Endothelial cell of umbilical vein (primary cell): ENCODE data around the gene SCGB2A2. TPM values are rescaled to one million over a fixed set of nuclear protein-coding genes. Genes with fewer than 3 reads are reported as not detected.
A peak's percentile ranks its signal among the peaks of the same experiment; 100 is the strongest.

Source experiments
- BruUV-seq: library from RNA; stranded (reverse); fragments of 400-500 nt; replicated peaks from 2 replicates; lab custom pipeline; 2021; lab: Mats Ljungman, UMichigan
- CTCF ChIA-PET: fragments of 300-600, 350-600 bp; sonication (Branson Sonifier 250); formaldehyde crosslinking; loops from one replicate; lab custom pipeline; 2021; ENCODE audit warnings: antibody characterized with exemption, inconsistent platforms; lab: Charles Lee
- POLR2A ChIA-PET: fragments of 300-600, 350-600 bp; sonication (Branson Sonifier 250); formaldehyde crosslinking; loops from one replicate; lab custom pipeline; 2021; ENCODE audit warnings: antibody characterized with exemption, inconsistent platforms; lab: Charles Lee
- DNase-seq: peaks from one replicate; pipeline ENCODE4 v3.0.0-alpha.2; 2011; ENCODE audit warnings: low read depth, low spot score
- FAIRE-seq: peaks from 2 replicates; lab custom pipeline; 2011; peaks lifted over from hg19 to GRCh38; lab: Jason Lieb, UNC
- H2AFZ ChIP-seq: 2 replicates; pipeline ENCODE4 v1.6.0; 2012; ENCODE audit warnings: low read depth, low read length, control low read depth, inconsistent platforms
- H3K27ac ChIP-seq: 2 replicates; pipeline ENCODE4 v1.5.1; 2011; ENCODE audit warnings: low read depth, mild to moderate bottlenecking, control low read depth, low read length, moderate library complexity; ENCODE audit not compliant: insufficient read depth
- H3K27me3 ChIP-seq, 2 experiments: 2 replicates each; pipeline versions ENCODE4 v1.6.0 to v1.6.1; 2011; ENCODE audit warnings: low read length in 2 of 2, mixed read lengths in 1 of 2; ENCODE audit not compliant: control insufficient read depth in 2 of 2, insufficient read depth in 2 of 2
- H3K36me3 ChIP-seq, 2 experiments: 2 replicates in 1 of 2; 3 replicates in 1 of 2; pipeline ENCODE4 v1.5.1; 2011; ENCODE audit warnings: low read length in 2 of 2, mild to moderate bottlenecking in 1 of 2, moderate library complexity in 1 of 2; ENCODE audit not compliant: control insufficient read depth in 2 of 2, insufficient read depth in 2 of 2; ENCODE audit errors: extremely low read depth in 1 of 2
- H3K4me1 ChIP-seq: 3 replicates; pipeline ENCODE4 v1.5.1; 2011; ENCODE audit warnings: mild to moderate bottlenecking, low read length; ENCODE audit not compliant: control insufficient read depth, insufficient read depth; ENCODE audit errors: extremely low read depth
- H3K4me2 ChIP-seq: 2 replicates; pipeline ENCODE4 v1.6.1; 2011; ENCODE audit warnings: low read length, control low read depth, mixed read lengths; ENCODE audit not compliant: insufficient read depth
- H3K4me3 ChIP-seq, 3 experiments: fragments of 200-600 bp in 1 of 3; sonication (generic), shearing (Covaris generic) in 1 of 3; replicated peaks in 1 of 3; 2 replicates each; pipeline ENCODE4 v1.5.1; 2011 to 2016; ENCODE audit warnings: control low read depth in 3 of 3, low read length in 3 of 3, mild to moderate bottlenecking in 2 of 3, inconsistent platforms in 1 of 3, low read depth in 1 of 3, moderate library complexity in 1 of 3; ENCODE audit not compliant: insufficient read depth in 1 of 3
- H3K79me2 ChIP-seq: 2 replicates; pipeline ENCODE4 v1.6.0; 2012; ENCODE audit warnings: low read length, inconsistent platforms; ENCODE audit not compliant: control insufficient read depth, insufficient read depth
- H3K9ac ChIP-seq: replicated peaks from 2 replicates; pipeline ENCODE3; 2011; ENCODE audit warnings: low read length, control low read depth; ENCODE audit not compliant: insufficient read depth; ENCODE audit errors: extremely low read depth
- H3K9me1 ChIP-seq: replicated peaks from 3 replicates; pipeline ENCODE4 v1.6.0; 2011; ENCODE audit warnings: mild to moderate bottlenecking, low read length; ENCODE audit not compliant: control insufficient read depth, insufficient read depth; ENCODE audit errors: extremely low read depth
- H3K9me3 ChIP-seq: replicated peaks from 2 replicates; pipeline ENCODE4 v1.5.1; 2012; ENCODE audit warnings: low read length, inconsistent platforms; ENCODE audit not compliant: control insufficient read depth, insufficient read depth
- H4K20me1 ChIP-seq: replicated peaks from 2 replicates; pipeline ENCODE3; 2011; ENCODE audit warnings: mild to moderate bottlenecking, low read length; ENCODE audit not compliant: control insufficient read depth, insufficient read depth; ENCODE audit errors: extremely low read depth
- CTCF ChIP-seq, 2 donors: IDR thresholded peaks; 1 replicate in 1 of 2; 2 replicates in 1 of 2; pipeline ENCODE4 v1.5.1; 2011; ENCODE audit warnings: low read length in 2 of 2, mild to moderate bottlenecking in 2 of 2, moderate library complexity in 2 of 2, control low read depth in 1 of 2, inconsistent platforms in 1 of 2, low read depth in 1 of 2; ENCODE audit not compliant: insufficient read depth in 1 of 2; ENCODE audit errors: extremely low read depth in 1 of 2
- EZH2 ChIP-seq: IDR thresholded peaks from 2 replicates; pipeline ENCODE4 v1.6.1; 2012; ENCODE audit warnings: borderline replicate concordance, low read depth, mild to moderate bottlenecking, moderate library complexity, low read length, inconsistent platforms; ENCODE audit not compliant: severe bottlenecking
- FOS ChIP-seq: IDR thresholded peaks from 2 replicates; pipeline ENCODE4 v1.6.1; 2011; ENCODE audit warnings: mild to moderate bottlenecking, low read length, moderate library complexity, borderline replicate concordance; ENCODE audit not compliant: insufficient read depth
- JUN ChIP-seq: IDR thresholded peaks from 2 replicates; pipeline ENCODE4 v1.6.1; 2011; ENCODE audit warnings: borderline replicate concordance, low read depth; ENCODE audit not compliant: insufficient read length, insufficient read depth
- MAX ChIP-seq: IDR thresholded peaks from 2 replicates; pipeline ENCODE4 v1.6.1; 2011; ENCODE audit not compliant: insufficient read depth, insufficient read length
- MYC ChIP-seq: IDR thresholded peaks from one replicate; pipeline ENCODE4 v1.6.1; 2011; ENCODE audit warnings: mild to moderate bottlenecking, low read depth, low read length
- POLR2A ChIP-seq: IDR thresholded peaks from 2 replicates; pipeline ENCODE4 v1.6.1; 2012; ENCODE audit warnings: low read depth, mild to moderate bottlenecking, control low read depth, low read length
- POLR2AphosphoS5 ChIP-seq: IDR thresholded peaks from 2 replicates; pipeline ENCODE4 v1.6.1; 2012; ENCODE audit warnings: low read depth, mild to moderate bottlenecking, control low read depth, low read length, moderate library complexity; ENCODE audit not compliant: insufficient read depth
- dilution Hi-C: fragments of 300-500 bp; cut with MboI; formaldehyde crosslinking; loops from one replicate; pipeline ENCODE4 v1.15.0; 2019; ENCODE audit warnings: low sequenced_read_pairs; ENCODE audit not compliant: extremely low pct_ligation_motif_present
- intact Hi-C: fragments of 100-400 bp; cut with micrococcal nuclease; formaldehyde crosslinking; loops from one replicate; pipeline ENCODE4 v1.10.0; 2022
- polyA plus RNA-seq, 4 experiments: library from polyadenylated mRNA; depleted of rRNA in 3 of 4; stranded (reverse) in 3 of 4; unstranded in 1 of 4; fragments of >200 nt; gene quantifications; 2 replicates each; pipeline versions ENCODE4 v1.2.1 to v1.2.3, GENCODE V29; 2011 to 2012; ENCODE audit warnings: missing spikeins in 1 of 4
- total RNA-seq: library from RNA; stranded (reverse); gene quantifications from 2 replicates; pipeline ENCODE4 v1.2.3, GENCODE V29; 2021

SCGB2A2 gene
- total and polyA plus RNA-seq, 2 donors (not counting 3 experiments of a cell fraction or from before 2014, with no cell fraction given) = not detected

- dilution Hi-C loops (no loop called here), intact Hi-C loops (no loop called here)
- H3K4me3 ChIP-seq = no peak overlapping the region
- no peak overlapping the region for H3K9ac ChIP-seq
- BruUV-seq = no TSS peak
- ChIA-PET POLR2A (no interaction called here), CTCF (interaction anchor here (0.9 to 1.2 kb wide), 5 partner anchors 19 to 237 kb away, joined by 3 to 4 read pairs (median 3); no protein-coding TSS in a partner anchor)
- DNase-seq = peak; percentile 75
- H2AFZ ChIP-seq = no peak overlapping the region
- no peaks in the 10 kb centered on the region for H3K36me3 ChIP-seq
- TF ChIP-seq CTCF (IDR thresholded peaks at IDR 0.05; ENCODE audit: extremely low read depth in 1 of 2, insufficient read depth in 1 of 2, low read depth in 1 of 2, low read length in 2 of 2) (no peak), MAX (no peak), POLR2AphosphoS5 (no peak), JUN (peak; percentile 56), EZH2 (no peak), MYC (no peak), POLR2A (no peak), FOS (peak; percentile 81)
- peaks cover 28% of the 10 kb centered on the region for H3K4me1 ChIP-seq
- peak overlapping the region; percentile 32 for H3K27ac ChIP-seq
- FAIRE-seq = peak; percentile 75
- H4K20me1 ChIP-seq = no peaks in the 10 kb centered on the region
- peak overlapping the region; percentile 48 for H3K4me2 ChIP-seq
- H3K9me1 ChIP-seq = no peaks in the 10 kb centered on the region
- H3K27me3 ChIP-seq = peaks cover 0 to 3% of the 10 kb centered on the region in 2 experiments
- H3K9me3 ChIP-seq = no peaks in the 10 kb centered on the region
- no peaks in the 10 kb centered on the region for H3K79me2 ChIP-seq
Observed at GRCh38 chr11:62264004-62264403, 6.0 kb upstream of the SCGB2A2 start.
